ENCODE data around the gene STXBP4.

STXBP4 gene

DNA sequence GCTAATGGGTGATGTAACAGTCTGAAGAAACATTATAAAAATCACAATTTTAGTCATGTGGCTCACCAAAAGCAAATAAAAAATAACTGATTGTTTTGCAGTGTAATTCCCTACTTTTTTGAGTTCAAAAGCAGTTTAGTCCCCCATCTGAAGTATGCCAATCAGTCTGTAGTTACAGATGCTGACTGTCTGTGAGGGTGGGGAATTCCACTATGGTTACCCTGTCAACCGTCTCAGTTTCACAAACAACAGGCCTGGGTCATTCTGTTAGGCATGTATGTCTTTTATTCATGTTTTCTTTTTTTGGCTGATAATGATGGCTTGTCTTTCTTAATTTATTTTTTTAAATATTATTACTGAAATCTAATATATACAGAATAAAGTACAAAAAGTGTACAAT, 69.3 kb downstream of the STXBP4 start:
- Histone ChIP-seq H3K4ac (ENCODE audit: low read depth, low read length) (no peak overlapping the region), H3K4me2 (ENCODE audit: low read length) (no peak overlapping the region), H3K79me2 (ENCODE audit: control insufficient read depth, insufficient read depth, low read length) (no peaks in the 10 kb centered on the region), H3K36me3 (ENCODE audit: control insufficient read depth, insufficient read depth, low read length) (no peaks in the 10 kb centered on the region), H3K4me1 (ENCODE audit: control insufficient read depth, low read depth, low read length) (no peaks in the 10 kb centered on the region), H3K9ac (ENCODE audit: low read length) (no peak overlapping the region), H4K8ac (ENCODE audit: low read depth, low read length) (no peak overlapping the region), H2BK15ac (replicated peaks; ENCODE audit: low read depth) (no peak overlapping the region), H3K4me3 (ENCODE audit: low read length) (no peak overlapping the region), H3K56ac (ENCODE audit: low read length) (no peak overlapping the region), H3K27me3 (ENCODE audit: insufficient read depth, low read length, poor library complexity) (no peaks in the 10 kb centered on the region), H3K18ac (ENCODE audit: low read length) (no peak overlapping the region), H2AK5ac (ENCODE audit: low read length) (no peak overlapping the region), H3K79me1 (ENCODE audit: low read length) (no peaks in the 10 kb centered on the region), H3K27ac (ENCODE audit: low read depth, low read length) (no peak overlapping the region), H2BK120ac (ENCODE audit: low read depth, low read length) (no peak overlapping the region), H2BK5ac (ENCODE audit: low read length) (no peak overlapping the region), H4K5ac (ENCODE audit: low read length) (no peak overlapping the region), H3K23ac (ENCODE audit: low read length) (no peak overlapping the region)
- DNase-seq = peak; percentile 26
- no CpG with 5 or more reads among the region's 1 CpG for WGBS (ENCODE audit: extremely low coverage, insufficient coverage, low lambda C conversion rate)

DNA sequence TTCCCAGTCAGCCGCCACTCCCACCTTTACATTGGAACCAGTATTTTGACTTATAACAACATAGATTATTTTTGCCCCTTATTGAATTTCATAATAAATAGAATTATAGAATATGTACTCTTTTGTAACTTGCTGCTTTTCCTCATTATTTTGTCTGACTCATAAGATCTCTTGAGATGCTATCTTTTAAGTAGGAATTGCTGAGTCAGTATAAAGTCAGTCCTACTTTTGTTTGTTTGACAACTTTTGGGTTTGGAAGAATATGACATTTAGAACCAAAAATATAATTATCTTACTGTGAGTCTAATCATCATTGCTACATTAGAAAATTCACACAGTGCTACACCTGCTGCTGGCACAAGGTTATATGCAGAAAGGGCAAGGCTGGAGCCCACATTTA, 69.7 kb downstream of the STXBP4 start:
- no peak for DNase-seq
- no peak overlapping the region for H2BK15ac ChIP-seq (replicated peaks; ENCODE audit: low read depth)
- no CpG with 5 or more reads among the region's 1 CpG for WGBS (ENCODE audit: extremely low coverage, insufficient coverage, low lambda C conversion rate)

DNA sequence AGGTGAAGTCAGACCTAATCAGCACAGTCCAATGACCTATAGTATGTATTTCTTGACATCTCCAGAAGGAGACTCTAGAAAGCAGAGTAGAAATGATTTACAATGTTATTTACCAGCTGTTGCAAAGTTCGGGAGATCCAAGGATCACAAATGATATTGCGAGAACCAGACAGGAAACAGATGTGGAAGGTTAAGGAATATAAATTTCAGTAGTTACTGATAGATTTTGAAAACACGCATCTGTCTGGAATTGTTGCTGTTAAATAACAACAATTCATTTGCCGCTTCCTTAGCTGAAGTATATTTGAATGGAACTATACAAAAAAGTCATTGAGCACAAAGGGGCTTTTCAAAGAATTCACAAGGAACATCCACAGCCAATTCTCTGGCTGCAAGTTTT, 72.0 kb downstream of the STXBP4 start:
- Histone ChIP-seq H3K36me3 (ENCODE audit: control insufficient read depth, insufficient read depth, low read length) (no peaks in the 10 kb centered on the region), H3K27me3 (ENCODE audit: insufficient read depth, low read length, poor library complexity) (no peaks in the 10 kb centered on the region), H3K4me3 (ENCODE audit: low read length) (no peak overlapping the region), H3K4me1 (ENCODE audit: control insufficient read depth, low read depth, low read length) (no peaks in the 10 kb centered on the region), H3K79me1 (ENCODE audit: low read length) (no peaks in the 10 kb centered on the region), H4K5ac (ENCODE audit: low read length) (no peak overlapping the region), H4K8ac (ENCODE audit: low read depth, low read length) (no peak overlapping the region), H3K9ac (ENCODE audit: low read length) (no peak overlapping the region), H3K4ac (ENCODE audit: low read depth, low read length) (no peak overlapping the region), H3K23ac (ENCODE audit: low read length) (no peak overlapping the region), H2BK5ac (ENCODE audit: low read length) (no peak overlapping the region), H2AK5ac (ENCODE audit: low read length) (no peak overlapping the region), H2BK15ac (replicated peaks; ENCODE audit: low read depth) (no peak overlapping the region), H3K4me2 (ENCODE audit: low read length) (no peak overlapping the region), H3K18ac (ENCODE audit: low read length) (no peak overlapping the region), H3K27ac (ENCODE audit: low read depth, low read length) (no peak overlapping the region), H3K79me2 (ENCODE audit: control insufficient read depth, insufficient read depth, low read length) (no peaks in the 10 kb centered on the region), H3K56ac (ENCODE audit: low read length) (no peak overlapping the region), H2BK120ac (ENCODE audit: low read depth, low read length) (no peak overlapping the region)
- DNase-seq = no peak
- WGBS (ENCODE audit: extremely low coverage, insufficient coverage, low lambda C conversion rate) = no CpG with 5 or more reads among the region's 4 CpGs

More for the DNA sequence above, 69.7 kb downstream of the STXBP4 start:
- Histone ChIP-seq H3K9ac (ENCODE audit: low read length) (no peak overlapping the region), H2AK5ac (ENCODE audit: low read length) (no peak overlapping the region), H2BK120ac (ENCODE audit: low read depth, low read length) (no peak overlapping the region), H3K79me1 (ENCODE audit: low read length) (no peaks in the 10 kb centered on the region), H3K4me1 (ENCODE audit: control insufficient read depth, low read depth, low read length) (no peaks in the 10 kb centered on the region), H3K23ac (ENCODE audit: low read length) (no peak overlapping the region), H3K56ac (ENCODE audit: low read length) (no peak overlapping the region), H3K27ac (ENCODE audit: low read depth, low read length) (no peak overlapping the region), H3K36me3 (ENCODE audit: control insufficient read depth, insufficient read depth, low read length) (no peaks in the 10 kb centered on the region), H2BK5ac (ENCODE audit: low read length) (no peak overlapping the region), H3K18ac (ENCODE audit: low read length) (no peak overlapping the region), H3K27me3 (ENCODE audit: insufficient read depth, low read length, poor library complexity) (no peaks in the 10 kb centered on the region), H4K8ac (ENCODE audit: low read depth, low read length) (no peak overlapping the region), H4K5ac (ENCODE audit: low read length) (no peak overlapping the region), H3K4me2 (ENCODE audit: low read length) (no peak overlapping the region), H3K4ac (ENCODE audit: low read depth, low read length) (no peak overlapping the region), H3K4me3 (ENCODE audit: low read length) (no peak overlapping the region), H3K79me2 (ENCODE audit: control insufficient read depth, insufficient read depth, low read length) (no peaks in the 10 kb centered on the region)

DNA sequence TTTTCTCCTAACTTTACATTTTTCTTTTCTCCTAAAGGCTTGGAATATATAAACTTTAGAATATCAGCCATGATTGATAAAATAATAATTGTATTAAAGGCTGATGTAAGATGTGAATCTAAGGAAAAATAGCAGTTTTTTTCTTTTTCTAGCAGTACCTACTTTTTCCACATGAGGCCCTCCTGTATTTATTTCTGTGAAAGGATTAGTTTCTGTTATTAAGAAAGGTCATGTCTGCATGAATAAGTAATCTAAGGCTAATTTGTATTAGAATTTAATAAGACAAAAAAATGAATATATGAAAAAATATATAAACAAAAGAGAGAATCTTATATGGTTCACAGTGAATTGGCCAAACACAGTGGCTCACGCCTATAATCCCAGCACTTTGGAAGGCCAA, 85.3 kb downstream of the STXBP4 start:
- no CpG with 5 or more reads among the region's 1 CpG for WGBS (ENCODE audit: extremely low coverage, insufficient coverage, low lambda C conversion rate)
- DNase-seq = peak; percentile 3
- no peak overlapping the region for H3K27ac ChIP-seq (ENCODE audit: low read depth, low read length)

DNA sequence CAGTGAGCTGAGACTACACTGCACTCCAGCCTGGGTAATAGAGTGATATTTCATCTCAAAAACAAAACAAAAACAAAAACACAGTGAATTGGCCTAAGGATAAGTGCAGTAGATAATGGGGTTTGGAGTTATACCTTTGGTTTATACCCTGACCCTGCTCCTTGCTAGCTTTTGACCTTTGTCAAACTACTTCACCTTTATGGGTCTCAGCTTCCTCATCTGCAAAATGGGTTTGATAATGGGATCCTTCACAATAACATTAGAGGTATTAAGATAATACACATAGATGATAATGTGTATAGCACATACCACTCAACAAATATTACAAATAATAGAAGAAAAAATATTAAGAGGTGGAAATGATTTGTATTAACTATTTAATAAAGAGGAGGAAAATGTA, 85.9 kb downstream of the STXBP4 start:
- Histone ChIP-seq H3K4ac (ENCODE audit: low read depth, low read length) (no peak overlapping the region), H3K27ac (ENCODE audit: low read depth, low read length) (no peak overlapping the region), H3K4me2 (ENCODE audit: low read length) (no peak overlapping the region), H2BK5ac (ENCODE audit: low read length) (no peak overlapping the region), H3K4me1 (ENCODE audit: control insufficient read depth, low read depth, low read length) (no peaks in the 10 kb centered on the region), H2AK5ac (ENCODE audit: low read length) (no peak overlapping the region), H3K56ac (ENCODE audit: low read length) (no peak overlapping the region), H3K23ac (ENCODE audit: low read length) (no peak overlapping the region), H3K27me3 (ENCODE audit: insufficient read depth, low read length, poor library complexity) (no peaks in the 10 kb centered on the region), H3K79me2 (ENCODE audit: control insufficient read depth, insufficient read depth, low read length) (no peaks in the 10 kb centered on the region), H2BK15ac (replicated peaks; ENCODE audit: low read depth) (no peak overlapping the region), H4K5ac (ENCODE audit: low read length) (no peak overlapping the region), H3K4me3 (ENCODE audit: low read length) (no peak overlapping the region), H3K79me1 (ENCODE audit: low read length) (no peaks in the 10 kb centered on the region), H3K18ac (ENCODE audit: low read length) (no peak overlapping the region), H2BK120ac (ENCODE audit: low read depth, low read length) (no peak overlapping the region), H4K8ac (ENCODE audit: low read depth, low read length) (no peak overlapping the region), H3K9ac (ENCODE audit: low read length) (no peak overlapping the region), H3K36me3 (ENCODE audit: control insufficient read depth, insufficient read depth, low read length) (no peaks in the 10 kb centered on the region)
- no peak for DNase-seq

More for the DNA sequence above, 85.3 kb downstream of the STXBP4 start:
- Histone ChIP-seq H3K36me3 (ENCODE audit: control insufficient read depth, insufficient read depth, low read length) (no peaks in the 10 kb centered on the region), H3K9ac (ENCODE audit: low read length) (no peak overlapping the region), H3K4ac (ENCODE audit: low read depth, low read length) (no peak overlapping the region), H3K27me3 (ENCODE audit: insufficient read depth, low read length, poor library complexity) (no peaks in the 10 kb centered on the region), H3K18ac (ENCODE audit: low read length) (no peak overlapping the region), H3K4me3 (ENCODE audit: low read length) (no peak overlapping the region), H3K79me1 (ENCODE audit: low read length) (no peaks in the 10 kb centered on the region), H3K4me2 (ENCODE audit: low read length) (no peak overlapping the region), H2AK5ac (ENCODE audit: low read length) (no peak overlapping the region), H2BK5ac (ENCODE audit: low read length) (no peak overlapping the region), H3K56ac (ENCODE audit: low read length) (no peak overlapping the region), H3K79me2 (ENCODE audit: control insufficient read depth, insufficient read depth, low read length) (no peaks in the 10 kb centered on the region), H4K5ac (ENCODE audit: low read length) (no peak overlapping the region), H2BK120ac (ENCODE audit: low read depth, low read length) (no peak overlapping the region), H2BK15ac (replicated peaks; ENCODE audit: low read depth) (no peak overlapping the region), H3K23ac (ENCODE audit: low read length) (no peak overlapping the region), H3K4me1 (ENCODE audit: control insufficient read depth, low read depth, low read length) (no peaks in the 10 kb centered on the region), H4K8ac (ENCODE audit: low read depth, low read length) (no peak overlapping the region)

DNA sequence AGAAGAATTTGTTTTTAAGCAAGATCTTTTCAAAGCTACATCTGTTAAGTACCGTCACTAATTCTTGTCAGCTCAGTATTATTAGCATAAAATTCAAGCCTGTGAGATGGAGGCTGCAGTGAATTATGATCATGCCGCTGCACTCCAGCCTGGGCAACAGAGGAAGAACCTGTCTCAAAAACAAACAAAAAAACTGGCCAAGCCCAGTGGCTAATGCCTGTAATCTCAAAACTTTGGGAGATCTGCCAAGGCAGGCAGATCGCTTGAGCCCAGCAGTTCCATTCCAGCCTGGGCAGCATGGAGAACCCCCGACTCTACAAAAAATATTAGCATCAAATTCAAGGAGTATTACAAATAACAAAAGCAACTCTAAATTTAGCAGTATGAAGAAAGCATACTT, 88.0 kb downstream of the STXBP4 start:
- H3K9ac ChIP-seq (ENCODE audit: low read length) = no peak overlapping the region
- no peak overlapping the region for H3K18ac ChIP-seq (ENCODE audit: low read length)
- no peak overlapping the region for H2BK120ac ChIP-seq (ENCODE audit: low read depth, low read length)
- no peak for DNase-seq
- no peak overlapping the region for H3K4ac ChIP-seq (ENCODE audit: low read depth, low read length)
- no peaks in the 10 kb centered on the region for H3K79me1 ChIP-seq (ENCODE audit: low read length)
- no peak overlapping the region for H4K5ac ChIP-seq (ENCODE audit: low read length)
- H3K4me1 ChIP-seq (ENCODE audit: control insufficient read depth, low read depth, low read length) = no peaks in the 10 kb centered on the region
- no peak overlapping the region for H3K27ac ChIP-seq (ENCODE audit: low read depth, low read length)
- peaks cover 2% of the 10 kb centered on the region for H3K27me3 ChIP-seq (ENCODE audit: insufficient read depth, low read length, poor library complexity)
- H4K8ac ChIP-seq (ENCODE audit: low read depth, low read length) = no peak overlapping the region
- H2BK5ac ChIP-seq (ENCODE audit: low read length) = no peak overlapping the region
- H3K23ac ChIP-seq (ENCODE audit: low read length) = no peak overlapping the region
- no peak overlapping the region for H3K4me3 ChIP-seq (ENCODE audit: low read length)
- no peak overlapping the region for H2AK5ac ChIP-seq (ENCODE audit: low read length)
- WGBS (ENCODE audit: extremely low coverage, insufficient coverage, low lambda C conversion rate) = no CpG with 5 or more reads among the region's 4 CpGs
- H3K4me2 ChIP-seq (ENCODE audit: low read length) = no peak overlapping the region
- H3K56ac ChIP-seq (ENCODE audit: low read length) = no peak overlapping the region
- H3K79me2 ChIP-seq (ENCODE audit: control insufficient read depth, insufficient read depth, low read length) = no peaks in the 10 kb centered on the region
- H3K36me3 ChIP-seq (ENCODE audit: control insufficient read depth, insufficient read depth, low read length) = no peaks in the 10 kb centered on the region
- no peak overlapping the region for H2BK15ac ChIP-seq (replicated peaks; ENCODE audit: low read depth)

All from mesendoderm (in vitro differentiated cells).